K562 (cell line): ENCODE results near the gene MATN4. TPM values are rescaled to one million over a fixed set of nuclear protein-coding genes. Genes with fewer than 3 reads are reported as not detected.

Experiments used
- ARID1B ChIP-seq: fragments of 450-650 bp; IDR thresholded peaks from 2 replicates; pipeline ENCODE4 v1.6.1; 2016; ENCODE audit warnings: antibody characterized with exemption, mild to moderate bottlenecking, inconsistent platforms
- ATF3 ChIP-seq, 2 experiments: fragments of 450-650 bp in 1 of 2; sonication (generic) in 1 of 2; formaldehyde crosslinking in 1 of 2; IDR thresholded peaks in 1 of 2; conservative IDR thresholded peaks in 1 of 2; 2 replicates each; pipeline versions ENCODE4 v1.6.1 to v1.8.1; 2016 to 2023; ENCODE audit warnings: mild to moderate bottlenecking in 2 of 2, moderate library complexity in 2 of 2, inconsistent platforms in 1 of 2, missing genetic modification reagents in 1 of 2
- CBX3 ChIP-seq, 2 experiments: IDR thresholded peaks; 1 replicate in 1 of 2; 2 replicates in 1 of 2; pipeline ENCODE4 v1.6.1; 2012; ENCODE audit warnings: inconsistent platforms in 2 of 2, low read length in 2 of 2, borderline replicate concordance in 1 of 2, control low read depth in 1 of 2
- ETV5 ChIP-seq: sonication (generic); formaldehyde crosslinking; IDR thresholded peaks from 2 replicates; pipeline ENCODE4 v1.4.0; 2020; ENCODE audit warnings: low read depth, mild to moderate bottlenecking, missing genetic modification reagents
- GATA2 ChIP-seq: sonication (generic); formaldehyde crosslinking; IDR thresholded peaks from 2 replicates; pipeline ENCODE4 v1.4.0; 2020; ENCODE audit warnings: mild to moderate bottlenecking, missing genetic modification reagents
- JUND ChIP-seq, 2 experiments: IDR thresholded peaks; 2 replicates in 1 of 2; 3 replicates in 1 of 2; pipeline ENCODE4 v1.6.1; 2011; ENCODE audit warnings: borderline replicate concordance in 2 of 2, low read depth in 2 of 2, low read length in 2 of 2, improper control_type of control experiment in 1 of 2, missing biosample characterization in 1 of 2, missing genetic modification characterization in 1 of 2, missing genetic modification reagents in 1 of 2
- KLF16 ChIP-seq: IDR thresholded peaks from 2 replicates; pipeline ENCODE4 v1.6.1; 2016; ENCODE audit warnings: antibody characterized with exemption
- NR0B1 ChIP-seq: fragments of 450-650 bp; IDR thresholded peaks from one replicate; pipeline ENCODE4 v1.6.1; 2018; ENCODE audit warnings: mild to moderate bottlenecking, moderate library complexity; ENCODE audit not compliant: partially characterized antibody
- POLR2AphosphoS5 ChIP-seq: IDR thresholded peaks from 2 replicates; pipeline ENCODE4 v1.6.1; 2011; ENCODE audit warnings: mild to moderate bottlenecking, low read depth, low read length, moderate library complexity; ENCODE audit not compliant: control insufficient read depth, insufficient read depth
- RBFOX2 ChIP-seq: fragments of 200-400 bp; formaldehyde crosslinking; IDR thresholded peaks from 2 replicates; pipeline ENCODE4 v1.6.1; 2017; ENCODE audit warnings: low read depth, mild to moderate bottlenecking, low read length, moderate library complexity
- RBM14 ChIP-seq: fragments of 200-400 bp; formaldehyde crosslinking; IDR thresholded peaks from 2 replicates; pipeline ENCODE4 v1.6.1; 2018; ENCODE audit warnings: low read depth, mild to moderate bottlenecking, low read length, moderate library complexity, borderline replicate concordance; ENCODE audit not compliant: insufficient read depth
- STAT5A ChIP-seq: IDR thresholded peaks from 2 replicates; pipeline ENCODE4 v1.6.1; 2012; ENCODE audit warnings: low read length, inconsistent platforms, borderline replicate concordance
- TAF9B ChIP-seq: fragments of 450-650 bp; IDR thresholded peaks from 2 replicates; pipeline ENCODE4 v1.6.1; 2018; ENCODE audit warnings: mild to moderate bottlenecking; ENCODE audit not compliant: partially characterized antibody
- ZBTB2 ChIP-seq: fragments of 450-650 bp; IDR thresholded peaks from 2 replicates; pipeline ENCODE4 v1.6.1; 2016; ENCODE audit warnings: antibody characterized with exemption
- ZNF24 ChIP-seq: fragments of 450-650 bp; IDR thresholded peaks from 2 replicates; pipeline ENCODE4 v1.6.1; 2016
- polyA plus RNA-seq, 8 experiments: library from polyadenylated mRNA; depleted of rRNA in 4 of 8; stranded (reverse) in 5 of 8; unstranded in 3 of 8; fragments of >200 nt; fragmentation: Nextera tagmentation in 2 of 8; fragmentation: Illumina TruSeq in 1 of 8; extraction: Ambion mirVana in 2 of 8; extraction: Trizol in 1 of 8; gene quantifications; 2 replicates each; pipeline versions ENCODE4 v1.2.1 to v1.2.3, GENCODE V29; 2011 to 2014; ENCODE audit warnings: inconsistent platforms in 1 of 8, missing spikeins in 1 of 8
- total RNA-seq, 7 experiments: library from RNA; depleted of rRNA in 6 of 7; stranded (reverse); fragments of >200 nt in 6 of 7; fragmentation: Illumina TruSeq in 2 of 7; extraction: Trizol in 2 of 7; gene quantifications; 2 replicates each; pipeline versions ENCODE4 v1.2.1 to v1.2.3, GENCODE V29; 2011 to 2021; ENCODE audit warnings: low replicate concordance in 1 of 7
- TF ChIP-seq, protein P1 (sequence below): fragments of 250-450 bp; sonication (Bioruptor Pico); IDR thresholded peaks from 2 replicates; pipeline ENCODE4 v1.8.0; 2021; ENCODE audit warnings: borderline replicate concordance, mild to moderate bottlenecking, moderate library complexity; ENCODE audit not compliant: poor library complexity, severe bottlenecking
- TF ChIP-seq, protein P2 (sequence below): sonication (generic); formaldehyde crosslinking; IDR thresholded peaks from 2 replicates; pipeline ENCODE4 v1.9.0; 2022; ENCODE audit warnings: mild to moderate bottlenecking, missing genetic modification reagents
- TF ChIP-seq, protein P3 (sequence below): fragments of 200-800 bp; sonication (Bioruptor generic); IDR thresholded peaks from 2 replicates; pipeline ENCODE4 v1.6.1; 2017; ENCODE audit warnings: missing genetic modification characterization, missing compliant biosample characterization

MATN4 gene
- total and polyA plus RNA-seq, 9 of the 15 experiments (the other 6 are each of a cell fraction or from before 2014, with no cell fraction given): 0.09 TPM; not detected in 8

DNA sequence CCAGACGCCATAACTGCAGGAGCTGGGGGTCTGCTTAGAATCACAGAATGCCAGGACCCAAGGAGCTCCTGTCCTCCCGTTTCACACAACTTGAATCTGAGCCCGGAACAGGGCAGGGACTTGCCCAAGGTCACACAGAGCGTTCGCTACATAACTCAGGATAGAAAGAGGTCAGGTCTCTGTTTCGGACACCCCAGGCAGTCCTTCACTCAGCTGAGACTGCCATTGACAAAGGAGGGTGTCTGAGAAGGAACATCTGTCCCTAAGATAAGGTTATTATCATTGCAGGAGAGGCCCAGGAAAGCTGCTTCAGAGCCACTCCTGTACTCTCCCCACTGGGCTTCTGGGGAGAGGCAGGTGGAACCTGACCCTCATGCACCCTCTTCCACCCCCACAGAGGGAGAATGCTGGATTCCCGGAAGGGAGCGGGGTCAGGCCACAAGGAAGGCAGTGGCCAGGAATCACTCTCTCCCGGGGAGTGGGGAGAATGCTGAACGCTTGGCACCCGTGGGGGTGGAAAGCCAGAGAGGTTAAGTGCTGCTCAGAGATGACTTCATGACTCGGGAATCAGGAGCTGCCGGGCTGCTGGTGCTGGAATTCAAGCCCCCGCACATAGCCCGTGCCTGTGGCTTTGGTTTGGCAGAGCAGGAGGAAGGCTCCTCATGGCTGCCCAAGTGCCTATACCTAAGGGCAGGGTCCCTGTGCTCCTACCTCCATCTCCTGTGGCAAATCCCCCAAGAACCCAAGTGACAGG is 29.4 kb upstream of the MATN4 start (continued):
- TF ChIP-seq ZBTB2 (peak; percentile 83; the same call in 1 of the 2 replicates), POLR2AphosphoS5 (peak; percentile 71), ETV5 (CRISPR knock-in tag) (0 out of 2 replicates have a peak, but pooled peaks have one; percentile 23), ZNF24 (no peak), ATF3 (IDR thresholded peaks at IDR 0.05) (peak; percentile 67), ATF3 (CRISPR knock-in tag; conservative IDR thresholded peaks at IDR 0.05) (no peak), CBX3 (IDR thresholded peaks at IDR 0.05; ENCODE audit: borderline replicate concordance in 1 of 2, low read length in 2 of 2) (peak in 1 of 2 experiments; percentile 35; a peak in 1 of 3 replicates), RBFOX2 (peak; percentile 40; the same call in 1 of the 2 replicates), STAT5A (peak; percentile 37; the same call in 1 of the 2 replicates), ARID1B (peak; percentile 90), JUND (IDR thresholded peaks at IDR 0.05; ENCODE audit: borderline replicate concordance, low read depth, low read length) (0 out of 2 replicates have a peak, but pooled peaks have one; percentile 1), JUND (tag; IDR thresholded peaks at IDR 0.05; ENCODE audit: borderline replicate concordance, low read depth, low read length) (peak; percentile 34; the same call in 1 of the 3 replicates), GATA2 (peak; percentile 88), TAF9B (peak; percentile 34), KLF16 (peak; percentile 69; the same call in 1 of the 2 replicates), RBM14 (no peak), NR0B1 (no peak)
- TF ChIP-seq, protein P1, sequence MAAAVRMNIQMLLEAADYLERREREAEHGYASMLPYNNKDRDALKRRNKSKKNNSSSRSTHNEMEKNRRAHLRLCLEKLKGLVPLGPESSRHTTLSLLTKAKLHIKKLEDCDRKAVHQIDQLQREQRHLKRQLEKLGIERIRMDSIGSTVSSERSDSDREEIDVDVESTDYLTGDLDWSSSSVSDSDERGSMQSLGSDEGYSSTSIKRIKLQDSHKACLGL: no peak
- TF ChIP-seq, protein P2, sequence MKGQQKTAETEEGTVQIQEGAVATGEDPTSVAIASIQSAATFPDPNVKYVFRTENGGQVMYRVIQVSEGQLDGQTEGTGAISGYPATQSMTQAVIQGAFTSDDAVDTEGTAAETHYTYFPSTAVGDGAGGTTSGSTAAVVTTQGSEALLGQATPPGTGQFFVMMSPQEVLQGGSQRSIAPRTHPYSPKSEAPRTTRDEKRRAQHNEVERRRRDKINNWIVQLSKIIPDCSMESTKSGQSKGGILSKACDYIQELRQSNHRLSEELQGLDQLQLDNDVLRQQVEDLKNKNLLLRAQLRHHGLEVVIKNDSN (CRISPR knock-in tag): no peak
- TF ChIP-seq, protein P3, sequence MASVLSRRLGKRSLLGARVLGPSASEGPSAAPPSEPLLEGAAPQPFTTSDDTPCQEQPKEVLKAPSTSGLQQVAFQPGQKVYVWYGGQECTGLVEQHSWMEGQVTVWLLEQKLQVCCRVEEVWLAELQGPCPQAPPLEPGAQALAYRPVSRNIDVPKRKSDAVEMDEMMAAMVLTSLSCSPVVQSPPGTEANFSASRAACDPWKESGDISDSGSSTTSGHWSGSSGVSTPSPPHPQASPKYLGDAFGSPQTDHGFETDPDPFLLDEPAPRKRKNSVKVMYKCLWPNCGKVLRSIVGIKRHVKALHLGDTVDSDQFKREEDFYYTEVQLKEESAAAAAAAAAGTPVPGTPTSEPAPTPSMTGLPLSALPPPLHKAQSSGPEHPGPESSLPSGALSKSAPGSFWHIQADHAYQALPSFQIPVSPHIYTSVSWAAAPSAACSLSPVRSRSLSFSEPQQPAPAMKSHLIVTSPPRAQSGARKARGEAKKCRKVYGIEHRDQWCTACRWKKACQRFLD (CRISPR knock-in tag): peak; percentile 61; the same call in 1 of the 2 replicates
